GM18517 (cell line): ENCODE results near the gene TTYH1.
"Not testable (repeated sequence)": the region's sequence is repeated elsewhere in the genome, so short reads cannot be mapped to it uniquely, and the experiment has no call there.

Source experiments
- ATAC-seq: cut with Tn5 transposase; IDR thresholded peaks from one replicate; pipeline ENCODE4 v1.9.1; 2021; ENCODE audit warnings: mild to moderate bottlenecking, moderate library complexity; ENCODE audit not compliant: unreplicated experiment

The TTYH1 gene

DNA sequence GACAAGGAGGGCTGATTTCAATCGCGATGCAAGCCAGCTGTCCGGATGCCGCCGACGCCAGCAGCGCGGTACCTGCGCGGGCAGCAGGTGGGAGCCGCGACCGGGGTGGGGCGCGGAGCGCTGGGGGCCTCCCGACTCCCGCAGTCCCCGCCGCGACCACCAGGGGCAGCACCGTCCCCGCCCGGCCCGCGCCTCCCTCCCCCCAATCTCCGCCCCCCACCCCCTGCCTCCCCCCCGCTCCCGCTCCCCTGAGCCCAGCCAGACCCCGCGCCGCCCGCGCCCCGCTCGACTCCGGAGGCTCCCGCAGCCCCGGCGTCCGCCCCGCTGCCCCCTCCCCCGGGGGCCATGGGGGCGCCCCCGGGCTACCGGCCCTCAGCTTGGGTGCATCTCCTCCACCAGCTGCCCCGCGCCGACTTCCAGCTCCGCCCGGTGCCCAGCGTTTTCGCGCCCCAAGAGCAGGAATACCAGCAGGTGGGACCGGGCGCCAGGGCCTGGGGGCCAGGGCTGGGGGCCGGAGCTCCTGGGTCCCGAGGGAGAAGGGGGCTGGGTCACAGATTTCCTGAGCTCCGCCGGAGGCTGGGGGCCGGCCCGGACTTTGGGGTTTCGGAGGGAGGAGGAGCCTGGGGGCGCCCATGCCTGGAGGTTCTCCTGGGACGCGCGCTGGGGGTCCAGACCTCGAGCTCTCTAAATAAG is at the start of gene TTYH1:
Gene TTYH1 (plus strand): TSS at position 257 of the 693 bp plus-strand sequence. CDS start 89 bp downstream, at position 346.
- no peak for ATAC-seq

DNA sequence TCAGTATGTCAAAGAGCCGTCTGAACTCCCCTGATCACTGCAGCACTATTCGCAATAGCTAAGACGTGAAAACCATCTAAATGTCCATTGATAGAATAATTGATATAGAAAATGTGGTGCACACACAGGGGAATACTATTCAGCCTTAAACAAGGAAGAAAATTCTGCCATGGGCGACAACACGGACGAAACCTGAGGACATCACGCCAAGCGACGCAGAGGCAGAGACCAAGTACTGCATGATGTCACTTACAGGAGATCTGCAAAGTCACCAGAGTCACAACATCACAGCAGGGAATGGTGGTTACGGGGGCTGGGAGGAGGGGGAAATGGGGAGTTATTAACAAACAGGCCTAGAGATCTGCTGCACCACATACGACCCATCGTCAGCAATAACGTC is 49.5 kb upstream of the TTYH1 start:
- not testable (repeated sequence) for ATAC-seq

DNA sequence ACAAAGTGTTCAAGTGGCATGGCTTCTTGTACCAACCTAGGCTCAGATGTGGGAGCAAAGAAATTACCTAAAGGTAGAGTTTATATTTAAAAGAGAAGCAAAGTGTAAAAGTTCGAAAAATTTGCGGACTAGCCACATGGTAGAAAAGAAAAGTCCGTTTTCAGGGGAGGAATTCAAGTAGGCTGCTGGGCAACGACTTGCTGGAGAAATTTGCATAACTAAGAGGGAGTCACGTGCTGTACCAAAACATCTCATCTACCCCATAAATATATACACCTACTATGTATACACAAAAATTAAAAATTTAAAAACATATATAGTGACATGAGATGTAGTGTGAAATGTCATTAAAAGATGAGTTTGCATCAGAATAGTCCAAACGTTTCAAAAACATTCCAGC is 48.5 kb upstream of the TTYH1 start:
- ATAC-seq = no peak

DNA sequence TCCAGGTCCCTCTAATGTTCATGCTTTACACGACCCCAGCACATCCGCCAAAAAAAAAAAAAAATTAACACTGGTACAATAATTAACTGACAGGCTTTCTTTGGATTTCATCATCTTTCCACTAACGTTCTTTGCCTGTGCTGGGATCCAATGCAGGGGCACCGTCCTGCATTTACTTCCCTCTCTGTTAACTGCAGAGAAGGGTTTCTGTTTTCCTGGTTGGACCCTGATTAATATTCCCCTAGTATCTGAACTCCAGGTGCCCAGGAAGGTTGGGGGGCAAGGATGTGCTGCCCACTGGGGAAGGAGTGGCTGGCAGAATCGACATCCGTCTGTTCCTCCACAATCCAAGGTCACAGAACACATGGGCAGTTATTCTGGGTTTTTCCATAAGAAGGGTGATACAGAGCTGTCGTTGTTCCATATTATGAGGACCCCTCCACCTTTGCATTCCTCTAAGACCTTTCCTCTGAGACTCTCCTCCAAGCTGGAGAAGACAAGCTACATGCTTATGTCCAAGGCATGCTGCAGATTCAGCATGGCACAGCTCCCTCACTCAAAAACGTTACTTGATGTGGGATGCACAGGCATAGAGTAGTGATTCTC is 46.1 kb upstream of the TTYH1 start:
- ATAC-seq = no peak

DNA sequence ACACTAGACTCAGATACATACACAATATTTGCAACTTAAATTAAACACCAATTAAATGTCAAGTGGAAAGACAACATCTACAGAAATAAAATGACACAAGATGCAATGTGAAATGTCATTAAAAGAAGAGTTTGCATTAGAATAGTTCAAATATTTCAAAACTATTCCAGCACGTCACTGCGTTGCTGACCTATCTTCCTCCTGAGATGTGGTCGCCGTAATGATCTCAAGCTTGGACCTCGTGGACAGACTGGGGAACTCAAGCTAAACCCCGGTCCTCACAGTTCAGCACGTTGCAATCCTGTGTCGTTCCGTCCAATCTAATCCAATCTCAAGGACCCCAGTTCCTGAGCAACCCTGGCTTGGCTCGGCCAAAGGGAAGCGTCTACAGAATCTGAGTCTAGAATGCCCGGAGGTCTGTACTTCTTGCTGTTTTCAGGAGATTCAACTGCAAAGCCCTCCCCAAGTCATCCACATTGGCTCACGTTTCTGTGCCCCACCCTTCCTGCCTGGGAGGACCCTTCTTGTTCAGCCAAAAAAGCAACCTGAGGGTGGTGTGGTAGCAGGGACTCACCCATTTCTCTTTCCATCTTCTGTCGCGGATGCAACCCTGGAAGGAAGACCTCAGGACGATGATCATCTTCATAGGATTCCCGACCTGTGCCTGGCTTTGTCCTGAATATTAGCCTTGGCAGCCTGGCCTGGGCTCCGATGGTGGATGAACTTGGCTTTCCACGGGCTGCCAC is 45.4 kb upstream of the TTYH1 start:
- not testable (repeated sequence) for ATAC-seq

DNA sequence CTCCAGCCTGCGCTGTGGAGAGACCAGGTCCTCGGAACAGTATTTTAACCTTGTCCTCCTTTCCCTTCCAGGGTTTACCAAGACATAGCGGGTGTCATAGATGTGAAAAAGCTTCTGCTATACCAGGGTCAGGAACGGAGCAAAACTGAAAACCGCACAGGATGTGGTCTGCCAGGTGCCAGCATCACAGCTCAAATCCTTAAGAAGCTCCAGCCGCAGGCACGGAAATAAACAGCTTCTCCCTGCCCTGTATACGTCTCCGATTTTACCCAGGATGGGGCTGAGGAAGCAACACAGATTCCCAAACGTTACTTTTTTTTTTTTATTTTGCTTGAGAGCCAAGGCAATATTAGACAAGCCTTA is 44.8 kb upstream of the TTYH1 start:
- ATAC-seq = not testable (repeated sequence)

- not testable (repeated sequence) for ATAC-seq
Observed at GRCh38 chr19:54371453-54371852, 43.8 kb upstream of the TTYH1 start.

- no peak for ATAC-seq
Observed at GRCh38 chr19:54373781-54374631, 41.3 kb upstream of the TTYH1 start.

GRCh38 chr19:54375181-54375938 is 39.9 kb upstream of the TTYH1 start:
- ATAC-seq = not testable (repeated sequence)

- no peak for ATAC-seq
Observed at GRCh38 chr19:54376610-54377285, 38.5 kb upstream of the TTYH1 start.

DNA sequence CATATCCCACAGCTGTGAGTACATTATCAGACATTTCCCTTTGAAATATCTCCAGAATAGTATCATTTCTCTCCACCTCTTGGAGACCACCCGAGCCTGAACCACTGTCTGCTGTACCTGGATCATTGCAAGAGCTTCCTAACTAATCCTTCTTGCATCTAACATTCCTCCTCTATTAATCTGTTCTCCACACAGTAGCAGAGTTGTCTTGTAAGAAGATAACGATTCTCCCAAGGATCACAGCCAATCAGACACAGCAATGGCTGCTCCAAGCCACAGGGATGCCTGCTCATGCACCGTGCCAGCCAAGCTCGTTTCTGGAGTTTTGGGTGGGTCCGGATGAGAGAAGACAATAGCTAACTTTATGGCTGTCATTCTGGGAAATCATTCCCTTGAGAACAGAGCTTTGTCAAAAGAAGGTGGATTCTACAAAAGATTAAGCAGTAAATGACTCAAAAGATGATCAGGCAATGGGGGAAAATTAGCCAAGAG is 36.0 kb upstream of the TTYH1 start:
- no peak for ATAC-seq

DNA sequence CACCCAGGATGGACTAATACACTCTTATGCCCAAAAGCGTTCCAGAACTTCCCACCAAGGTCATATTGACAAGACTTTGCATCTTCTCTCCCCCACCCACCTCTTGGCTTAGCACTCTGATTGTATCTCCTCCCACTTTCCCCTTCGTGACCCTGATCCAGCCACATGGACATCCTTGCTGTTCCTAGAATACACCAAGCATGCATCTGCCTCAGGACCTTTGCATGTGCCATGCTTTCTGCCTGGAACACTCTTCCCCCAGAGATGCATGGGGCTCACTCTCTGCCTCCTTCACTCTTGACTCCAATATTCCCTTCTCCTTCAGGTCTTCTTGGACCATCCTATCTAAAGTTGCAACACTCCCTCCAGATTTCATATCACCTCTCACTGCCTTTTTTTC is 34.4 kb upstream of the TTYH1 start:
- no peak for ATAC-seq

GRCh38 chr19:54382041-54382440 is 33.2 kb upstream of the TTYH1 start:
- not testable (repeated sequence) for ATAC-seq

GRCh38 chr19:54383330-54383729 is 31.9 kb upstream of the TTYH1 start:
- no peak for ATAC-seq

DNA sequence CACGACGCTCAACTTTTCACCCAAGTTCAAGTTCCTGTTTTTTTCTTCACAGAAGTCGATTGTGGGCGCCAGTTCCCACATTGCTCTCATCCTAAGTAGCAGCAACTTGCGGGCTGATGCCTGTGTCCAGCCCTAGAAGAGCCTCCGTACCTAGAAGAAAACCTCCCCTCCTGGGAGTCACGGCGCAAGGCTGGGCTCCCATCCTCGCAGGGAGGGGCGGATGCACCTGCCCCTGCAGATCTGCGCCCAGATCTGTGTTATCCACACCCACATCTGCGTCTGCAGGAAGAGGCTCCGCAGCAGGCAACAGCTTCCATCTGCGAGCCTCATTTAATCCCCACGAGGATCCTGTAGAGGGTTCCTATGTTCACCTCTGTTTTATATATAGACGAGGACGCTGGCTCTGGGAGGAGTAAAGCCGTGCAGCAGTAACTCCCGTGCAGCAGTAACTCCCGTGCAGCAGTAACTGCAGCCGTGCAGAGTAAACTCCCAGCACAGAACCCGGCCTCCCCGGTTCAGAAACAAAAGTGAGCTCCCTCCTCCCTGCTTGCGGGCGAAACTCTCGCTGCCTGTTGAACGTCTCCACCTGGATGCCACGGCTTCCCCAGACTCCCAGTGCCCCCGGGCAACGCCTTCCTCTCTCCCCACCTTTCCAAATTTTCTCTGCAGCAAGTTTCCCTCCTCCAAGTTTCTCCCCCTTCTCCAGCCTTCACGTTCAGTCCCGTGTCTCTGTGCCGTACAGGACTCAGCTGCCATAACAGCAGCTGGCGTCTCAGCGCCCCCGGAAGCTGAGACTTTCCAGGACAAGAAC is 27.1 kb upstream of the TTYH1 start:
- no peak for ATAC-seq

GRCh38 chr19:54388802-54389139 is 26.5 kb upstream of the TTYH1 start:
- no peak for ATAC-seq

- ATAC-seq = no peak
Observed at GRCh38 chr19:54389553-54389952, 25.7 kb upstream of the TTYH1 start.

- no peak for ATAC-seq
Observed at GRCh38 chr19:54390942-54391577, 24.2 kb upstream of the TTYH1 start.
